HG02981 (cell line): ENCODE measurements around the gene LLCFC1.

Source experiments
- ATAC-seq: cut with Tn5 transposase; IDR thresholded peaks from one replicate; pipeline ENCODE4 v1.9.1; 2021; ENCODE audit warnings: mild to moderate bottlenecking, moderate library complexity; ENCODE audit not compliant: unreplicated experiment

Gene LLCFC1

DNA sequence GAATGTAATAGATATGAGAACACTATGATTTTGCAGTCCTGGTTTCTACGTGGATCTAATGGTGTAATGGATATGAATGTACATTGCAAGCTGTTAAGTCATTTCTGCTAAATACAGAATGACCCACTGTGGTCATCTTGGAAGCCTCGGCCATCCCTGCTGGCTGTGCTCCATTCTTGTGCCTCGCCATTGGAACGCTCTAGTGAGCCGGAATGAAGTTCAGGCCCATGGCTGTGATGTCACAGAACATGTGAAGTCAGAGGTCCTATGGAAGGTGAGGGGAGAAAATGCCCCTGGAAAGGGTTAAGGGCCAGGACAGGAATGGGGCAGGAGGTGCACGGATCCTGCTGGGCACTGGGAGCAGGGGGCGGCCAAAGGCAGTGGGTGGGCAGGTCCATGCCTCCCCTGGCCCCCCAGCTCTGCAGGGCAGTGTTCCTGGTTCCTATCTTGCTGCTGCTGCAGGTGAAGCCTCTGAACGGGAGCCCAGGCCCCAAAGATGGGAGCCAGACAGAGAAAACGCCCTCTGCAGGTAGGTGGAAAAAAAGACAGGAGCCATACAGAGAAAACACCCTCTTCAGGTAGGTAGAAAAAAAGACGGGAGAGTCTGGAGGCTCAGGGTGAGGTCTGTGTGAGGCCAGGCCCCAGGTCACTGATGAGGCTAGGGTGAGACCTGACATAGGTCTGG is at the start of gene LLCFC1:
LLCFC1 (plus strand) TSS at position 259 of the 685 bp plus-strand sequence; CDS start at position 397, 138 bp downstream.
- ATAC-seq, result no peak

DNA sequence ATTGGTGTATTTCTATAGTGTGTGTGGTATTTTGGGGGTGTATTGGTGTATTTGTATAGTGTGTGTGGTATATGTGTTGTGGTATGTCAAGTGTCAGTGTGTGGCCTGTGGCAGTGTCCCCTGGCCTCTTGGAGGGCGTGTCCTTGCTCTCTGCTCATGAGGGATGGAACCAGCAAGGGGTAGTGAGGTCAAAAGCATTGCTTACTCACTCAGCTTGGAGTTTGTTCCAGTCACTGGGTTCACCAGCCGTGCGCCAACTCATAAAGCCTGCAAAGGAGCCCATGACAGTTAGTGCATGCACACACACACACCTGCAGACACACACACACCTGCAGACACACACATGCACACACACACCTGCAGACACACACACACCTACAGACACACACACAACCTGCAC is 49.5 kb upstream of the LLCFC1 start:
- ATAC-seq, result no peak

DNA sequence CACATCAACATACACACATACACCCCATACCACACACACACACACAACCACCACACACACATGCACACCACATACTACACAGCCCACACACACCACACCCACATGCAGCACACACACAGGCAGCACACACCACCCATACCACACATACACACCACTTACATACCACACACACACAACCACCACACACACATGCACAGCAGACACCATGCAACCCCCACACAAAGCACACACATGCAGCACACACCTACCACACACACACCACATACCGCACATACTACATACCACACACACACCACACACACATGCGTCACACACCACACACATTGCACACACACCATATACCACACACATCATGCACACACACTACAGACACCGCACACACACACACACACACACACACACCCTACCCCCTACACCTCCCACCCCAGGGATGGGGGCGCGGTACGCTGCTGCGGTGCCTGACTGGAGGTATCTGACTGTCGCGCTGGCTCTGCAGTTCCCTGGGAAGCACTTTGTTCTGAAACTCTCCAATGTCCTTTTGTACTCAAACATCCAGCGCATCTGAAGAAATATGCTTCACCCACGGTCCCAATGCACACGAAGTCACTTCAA is 48.3 kb upstream of the LLCFC1 start:
- no peak for ATAC-seq

DNA sequence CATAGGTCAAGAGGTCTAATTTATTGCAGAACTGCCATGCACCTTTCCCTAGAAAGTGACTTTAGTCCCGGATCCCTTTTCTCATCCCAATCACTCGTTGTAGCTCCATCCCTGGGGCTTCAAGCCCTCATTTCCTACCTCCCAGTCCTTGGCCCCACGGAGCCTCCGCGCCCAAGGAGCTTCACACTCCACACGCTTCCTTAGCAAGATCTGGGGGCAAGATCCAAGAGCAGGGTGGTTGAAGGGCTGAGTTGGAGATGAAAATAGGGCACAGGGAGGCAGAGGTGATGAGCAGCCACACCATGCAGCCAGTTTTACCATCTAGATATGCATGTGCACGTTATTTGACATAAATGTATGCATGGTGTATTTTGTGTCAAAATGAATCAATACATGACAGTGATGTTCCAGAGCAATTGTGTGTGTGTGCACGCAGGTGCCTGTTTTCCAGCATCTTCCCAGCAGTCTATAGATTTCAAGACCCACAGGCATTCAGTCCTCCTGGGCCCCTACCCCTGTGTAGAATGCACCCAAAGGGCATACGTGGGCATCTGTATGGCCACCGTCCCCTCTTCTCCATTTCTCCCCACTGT is 47.7 kb upstream of the LLCFC1 start:
- ATAC-seq, result no peak

DNA sequence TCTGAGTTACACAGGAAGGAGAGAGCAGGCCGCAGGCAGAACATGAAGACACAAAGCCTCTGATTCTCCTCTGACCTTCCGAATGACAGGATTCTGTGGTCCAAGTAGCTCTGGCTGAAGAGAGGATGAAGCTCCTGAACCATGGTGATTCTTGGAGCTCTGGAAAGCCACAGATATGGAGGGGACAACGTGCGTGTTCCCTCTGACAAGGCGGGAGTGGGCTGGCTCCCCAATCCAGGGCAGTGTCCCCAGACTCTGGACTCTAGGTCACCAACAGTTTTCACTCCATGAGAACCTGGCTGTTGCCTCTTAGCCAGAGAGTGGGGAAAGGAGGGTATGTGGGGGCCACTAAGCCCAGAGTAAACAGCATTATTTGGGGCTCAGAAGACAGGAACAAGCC is 46.3 kb upstream of the LLCFC1 start:
- ATAC-seq, result no peak

DNA sequence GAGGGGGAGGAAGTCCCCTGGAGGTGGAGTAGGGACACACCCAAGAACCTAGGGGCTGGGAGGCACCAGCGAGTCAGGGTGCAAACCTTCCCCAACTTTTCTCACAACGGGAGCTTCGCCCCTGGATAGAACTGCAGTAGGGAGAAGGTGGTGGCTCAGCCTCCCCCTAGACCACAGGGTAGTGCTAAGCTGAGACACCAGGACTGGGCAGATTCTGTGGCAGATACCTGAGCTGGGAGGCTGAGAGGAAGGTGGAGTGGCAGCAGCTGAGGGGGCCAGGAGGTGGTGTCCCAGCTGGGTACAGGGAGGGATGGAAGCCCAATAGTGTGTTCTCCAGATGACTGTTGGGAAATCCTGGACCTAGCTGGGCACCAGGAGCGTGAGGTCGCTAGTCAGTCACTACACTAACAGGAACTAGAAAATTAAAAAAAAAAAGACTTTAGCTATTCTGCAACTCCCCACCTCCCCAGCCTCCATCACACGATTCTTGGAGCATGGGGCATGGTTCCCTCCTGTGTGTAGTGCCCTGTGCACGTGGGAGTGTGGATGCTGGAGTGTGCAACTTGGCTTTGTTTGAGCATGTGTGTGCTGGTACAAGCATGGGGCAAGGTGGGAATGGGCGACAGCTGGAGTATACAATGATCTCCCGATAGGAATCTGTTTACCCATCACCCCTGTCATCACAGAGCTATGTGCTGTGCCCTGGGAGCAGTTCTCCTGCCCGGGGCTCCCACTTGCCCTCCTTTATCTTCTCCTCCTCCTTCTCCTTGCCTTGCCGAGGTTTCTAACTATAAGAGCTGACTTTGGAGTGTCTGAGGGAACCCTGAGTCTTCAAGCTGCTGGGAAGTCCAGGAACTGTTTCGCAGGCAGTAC is 44.9 kb upstream of the LLCFC1 start:
- no peak for ATAC-seq

DNA sequence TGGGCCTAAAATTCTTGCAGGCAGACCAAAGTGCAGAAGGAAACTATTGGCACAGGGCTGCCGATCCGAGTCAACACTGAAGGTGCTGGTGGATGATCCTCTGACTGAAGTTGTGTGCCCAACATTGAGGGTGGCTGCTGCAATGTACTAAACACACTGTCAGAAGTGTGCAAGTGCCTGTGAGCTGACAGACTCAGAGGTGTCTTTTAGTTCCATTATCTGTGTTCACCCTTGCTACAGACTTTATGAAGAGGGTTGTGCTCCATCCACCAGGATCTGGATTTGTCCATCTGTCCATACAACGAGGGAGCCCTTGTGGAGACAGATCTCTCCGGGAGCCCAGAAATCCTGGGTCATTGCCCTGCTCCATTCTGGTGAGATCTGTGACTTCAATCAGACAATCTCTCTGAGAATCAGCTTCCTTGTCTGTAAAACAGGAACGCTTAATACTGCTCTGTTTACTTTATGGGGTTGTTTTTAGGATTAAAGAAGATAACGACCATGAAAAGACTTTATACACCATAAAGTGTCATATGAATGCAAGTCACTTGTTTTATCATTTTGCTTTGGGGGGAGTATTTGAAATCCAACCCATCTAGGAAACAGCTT is 44.2 kb upstream of the LLCFC1 start:
- ATAC-seq, result no peak

DNA sequence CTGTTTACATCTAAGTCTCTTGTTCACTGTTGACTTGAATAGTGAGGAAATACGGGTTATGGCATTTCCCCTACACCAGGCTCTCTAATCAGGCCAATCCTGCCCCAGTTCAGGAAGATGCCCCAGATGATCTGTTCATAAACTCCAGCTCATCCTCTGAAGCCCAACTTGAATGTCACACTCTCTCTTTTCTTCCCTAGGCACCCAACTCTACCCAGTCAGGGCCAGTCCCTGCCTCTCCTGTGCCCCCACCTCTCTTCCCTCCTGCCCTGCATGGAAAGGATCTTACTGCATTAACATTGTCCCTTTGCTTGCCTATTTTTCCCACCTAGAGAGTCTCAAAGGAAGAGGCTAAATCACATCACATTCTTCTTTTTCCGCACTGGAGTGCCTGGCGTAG is 43.1 kb upstream of the LLCFC1 start:
- no peak for ATAC-seq

DNA sequence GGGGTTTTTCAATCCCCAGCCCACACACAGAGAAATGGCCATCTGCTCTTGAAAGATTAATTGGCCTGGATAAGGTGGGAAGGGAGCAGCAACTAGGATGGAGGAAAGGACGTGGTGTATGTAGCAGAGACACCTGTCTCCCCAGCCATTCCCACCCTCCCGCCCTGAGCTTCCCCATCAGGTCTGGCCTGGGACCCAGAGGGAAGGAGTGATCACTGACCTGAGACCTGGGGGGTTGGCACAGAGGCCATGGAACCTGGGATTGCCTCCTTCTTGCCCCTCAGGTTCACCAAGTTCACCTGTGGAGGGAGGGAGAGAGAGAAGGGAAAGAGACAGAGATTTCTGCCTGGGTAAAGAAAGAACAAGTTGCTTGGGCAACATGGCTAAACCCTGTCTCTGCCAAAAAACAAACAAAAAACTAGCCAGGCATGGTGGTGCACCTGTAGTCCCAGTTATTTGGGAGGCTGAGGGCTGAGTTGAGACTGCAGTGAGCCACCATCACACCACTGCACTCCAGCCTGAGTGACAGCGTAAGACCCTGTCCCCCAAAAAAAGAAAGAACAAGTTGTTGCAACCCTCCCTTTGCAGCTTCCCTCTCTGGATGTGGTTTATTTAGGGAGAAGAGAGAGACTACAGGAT is 42.4 kb upstream of the LLCFC1 start:
- ATAC-seq, result no peak

DNA sequence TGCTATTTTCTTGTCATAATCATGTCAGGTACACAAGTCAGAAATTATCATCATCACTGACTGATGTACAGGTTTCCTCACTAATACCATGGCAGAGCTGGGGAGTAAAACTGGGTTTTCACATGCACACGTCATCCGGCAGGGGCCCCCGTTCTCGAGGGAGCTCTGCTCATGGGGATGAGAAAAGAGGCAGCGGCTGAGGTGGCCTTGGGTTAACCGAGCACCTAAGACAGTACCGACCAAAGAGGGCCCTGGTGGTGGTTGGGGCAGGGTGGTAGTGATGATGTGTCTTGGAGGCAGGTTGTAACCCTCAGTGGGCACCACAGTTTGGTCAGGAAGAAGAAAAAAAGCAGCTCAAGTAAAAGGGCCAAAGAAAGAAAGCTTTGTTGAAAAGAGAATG is 41.6 kb upstream of the LLCFC1 start:
- no peak for ATAC-seq

DNA sequence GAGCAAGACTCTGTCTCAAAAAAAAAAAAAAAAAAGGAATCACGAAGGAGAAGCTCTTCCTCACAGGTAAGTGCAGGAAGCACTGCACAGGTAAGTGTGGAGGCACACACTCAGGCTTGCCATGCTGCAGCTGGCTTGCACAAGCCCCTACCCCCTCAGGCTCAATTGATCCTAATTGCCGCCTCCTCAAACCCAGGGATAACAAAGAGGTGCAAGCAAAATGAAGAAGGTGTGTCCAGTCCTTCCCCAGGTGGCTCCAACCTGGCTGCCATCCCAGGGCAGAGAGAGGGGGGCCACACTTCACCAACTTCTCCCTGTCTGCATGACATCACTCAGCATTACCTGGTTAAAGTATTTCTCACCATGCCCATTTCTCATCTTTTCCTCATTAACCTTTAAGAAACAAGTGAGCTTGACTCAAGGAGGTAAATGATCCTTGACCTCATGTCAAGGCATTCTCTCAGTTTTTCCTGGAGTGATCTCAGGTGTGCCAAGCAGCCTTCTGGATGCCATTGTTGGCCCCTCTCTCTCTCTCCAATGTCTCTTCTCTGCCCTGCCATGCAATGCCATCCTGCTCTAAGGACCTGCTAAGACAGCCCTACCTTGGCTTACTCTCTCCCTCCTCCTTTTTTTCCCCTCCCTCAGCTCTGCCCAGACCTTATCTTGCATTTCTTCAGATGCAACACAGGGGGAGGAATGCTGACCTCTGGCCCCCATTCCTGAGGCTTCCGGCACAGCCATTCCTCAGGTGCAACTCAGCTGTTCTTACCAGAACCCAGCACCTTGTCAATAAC is 40.7 kb upstream of the LLCFC1 start:
- ATAC-seq, result no peak

DNA sequence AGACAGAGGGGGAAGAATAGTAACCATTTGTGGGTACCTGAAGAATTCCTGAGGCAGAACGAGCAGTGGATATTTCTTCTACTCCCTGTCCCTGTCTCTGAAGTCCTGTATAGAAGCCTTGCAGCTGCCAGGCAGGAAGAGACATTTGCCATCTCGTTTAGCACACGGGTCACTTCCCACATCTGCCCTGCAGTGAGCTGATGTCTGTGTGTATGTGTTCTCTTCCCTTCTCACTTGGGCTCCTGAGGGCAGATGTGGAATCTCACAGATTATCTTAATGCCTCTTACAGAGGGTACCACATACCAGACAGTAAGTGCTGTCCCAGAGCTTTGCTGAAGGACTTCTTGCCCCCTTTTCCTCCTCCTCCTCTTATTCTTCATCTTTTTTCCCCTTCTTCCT is 39.6 kb upstream of the LLCFC1 start:
- ATAC-seq, result no peak

DNA sequence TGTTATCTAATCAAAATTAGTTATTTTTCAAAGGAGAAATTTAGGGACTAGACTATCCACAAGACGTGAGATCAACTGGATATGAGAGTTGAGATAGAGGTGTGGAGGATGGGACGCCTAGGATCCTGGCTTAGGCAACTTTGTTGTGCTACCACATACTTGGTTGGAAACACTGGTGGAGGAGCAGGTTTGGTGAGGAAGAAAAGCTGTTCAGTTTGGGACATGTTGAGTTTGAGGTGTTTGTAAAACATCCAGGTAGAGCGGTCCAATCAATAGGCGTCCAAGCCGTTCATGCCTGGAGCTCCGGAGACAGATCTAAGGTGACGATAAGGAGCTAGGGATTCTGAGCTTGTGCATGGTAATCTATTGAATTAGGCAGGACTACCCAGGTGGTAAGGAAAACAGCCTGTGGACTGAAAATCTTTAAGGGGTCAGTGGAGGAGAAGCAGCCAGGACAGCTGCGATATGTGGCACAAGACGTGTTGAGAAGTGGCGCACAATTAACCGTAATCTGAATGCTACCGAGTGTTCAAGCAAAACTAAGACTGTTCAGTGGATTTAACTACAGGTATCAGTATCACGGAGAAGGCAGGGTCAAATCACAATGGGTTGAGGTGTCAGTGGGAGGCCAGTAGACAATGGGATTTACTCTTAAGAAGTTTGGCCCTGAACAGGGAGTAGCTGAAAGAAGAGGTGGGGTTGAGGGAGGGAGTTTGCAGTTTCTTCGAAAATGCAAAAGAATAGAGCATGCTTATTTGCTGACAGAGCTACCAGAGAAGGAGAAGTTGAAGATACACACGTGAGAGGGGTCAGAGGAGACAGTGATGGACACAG is 37.6 kb upstream of the LLCFC1 start:
- no peak for ATAC-seq

DNA sequence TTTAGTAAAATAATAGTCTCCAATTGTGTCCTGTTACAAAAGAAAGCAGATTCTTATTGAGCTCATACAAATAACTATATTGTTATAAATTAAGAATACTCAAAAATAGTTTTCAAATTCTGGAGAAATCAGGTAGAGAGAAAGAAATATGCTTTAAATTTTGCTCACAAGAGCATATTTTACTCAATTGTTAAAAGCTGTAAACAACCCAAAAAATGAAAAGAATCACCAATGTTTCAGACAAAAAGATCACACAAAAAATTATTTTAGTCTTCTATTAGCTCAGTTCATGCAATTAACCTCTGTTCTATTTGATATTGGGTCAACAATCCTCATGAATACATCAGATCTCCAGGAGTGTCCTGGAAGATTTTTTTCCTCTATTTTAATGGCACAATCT is 35.2 kb upstream of the LLCFC1 start:
- no peak for ATAC-seq

DNA sequence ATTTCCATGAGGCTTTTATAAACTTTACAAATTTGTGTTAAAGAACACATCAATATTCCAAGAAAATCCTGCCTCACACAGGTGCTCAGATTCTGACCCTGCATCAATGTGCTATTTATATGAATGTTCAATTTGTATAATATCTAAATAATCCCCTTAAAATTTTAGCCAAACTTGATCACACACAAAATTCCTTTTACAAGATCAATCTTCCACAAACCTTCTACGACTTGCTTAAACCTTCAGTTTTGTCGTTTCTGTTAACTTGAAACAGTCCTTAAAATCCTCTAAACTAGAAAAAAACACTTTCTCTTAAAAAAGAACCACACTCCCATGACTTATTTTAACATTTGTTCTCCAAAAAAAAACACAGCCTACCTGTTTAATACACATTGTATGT is 33.5 kb upstream of the LLCFC1 start:
- ATAC-seq, result no peak

DNA sequence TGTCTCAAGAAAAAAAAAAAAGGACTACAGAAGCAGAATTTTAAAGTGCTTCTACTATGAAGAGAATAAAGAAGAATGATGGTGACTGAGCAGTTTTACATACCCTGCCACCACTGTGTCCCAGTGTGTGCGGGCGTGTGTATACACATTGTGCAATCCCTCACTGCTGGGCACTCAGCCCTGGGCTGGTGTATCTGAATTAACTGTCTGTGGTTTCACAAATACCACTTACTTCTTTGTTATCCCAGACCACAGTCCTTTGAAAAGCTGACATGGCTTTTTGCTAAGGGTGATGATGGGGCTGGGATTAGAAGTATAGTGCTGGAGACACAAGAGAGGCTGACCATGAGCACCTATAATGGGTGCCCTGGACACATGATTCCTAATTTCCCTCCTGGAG is 32.6 kb upstream of the LLCFC1 start:
- no peak for ATAC-seq

DNA sequence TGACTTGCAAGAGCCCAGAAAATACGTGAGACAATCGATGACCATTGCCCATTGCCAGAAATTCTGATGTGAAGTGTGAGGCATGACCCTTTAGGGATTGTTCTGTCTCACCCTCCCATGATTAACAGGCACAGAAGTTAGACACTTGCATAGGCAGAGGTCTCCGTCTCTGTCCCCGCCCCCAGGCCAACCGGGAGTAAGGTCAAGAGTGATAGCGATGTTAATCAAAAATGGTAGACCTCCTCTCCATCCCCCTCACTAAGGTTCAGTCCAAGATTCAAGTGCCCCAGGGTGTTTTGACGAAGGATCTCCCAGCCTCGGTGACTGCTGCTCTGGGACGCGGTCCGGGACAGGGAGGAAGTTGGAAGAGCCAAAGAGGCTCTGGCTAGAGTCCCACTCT is 31.0 kb upstream of the LLCFC1 start:
- ATAC-seq, result no peak

DNA sequence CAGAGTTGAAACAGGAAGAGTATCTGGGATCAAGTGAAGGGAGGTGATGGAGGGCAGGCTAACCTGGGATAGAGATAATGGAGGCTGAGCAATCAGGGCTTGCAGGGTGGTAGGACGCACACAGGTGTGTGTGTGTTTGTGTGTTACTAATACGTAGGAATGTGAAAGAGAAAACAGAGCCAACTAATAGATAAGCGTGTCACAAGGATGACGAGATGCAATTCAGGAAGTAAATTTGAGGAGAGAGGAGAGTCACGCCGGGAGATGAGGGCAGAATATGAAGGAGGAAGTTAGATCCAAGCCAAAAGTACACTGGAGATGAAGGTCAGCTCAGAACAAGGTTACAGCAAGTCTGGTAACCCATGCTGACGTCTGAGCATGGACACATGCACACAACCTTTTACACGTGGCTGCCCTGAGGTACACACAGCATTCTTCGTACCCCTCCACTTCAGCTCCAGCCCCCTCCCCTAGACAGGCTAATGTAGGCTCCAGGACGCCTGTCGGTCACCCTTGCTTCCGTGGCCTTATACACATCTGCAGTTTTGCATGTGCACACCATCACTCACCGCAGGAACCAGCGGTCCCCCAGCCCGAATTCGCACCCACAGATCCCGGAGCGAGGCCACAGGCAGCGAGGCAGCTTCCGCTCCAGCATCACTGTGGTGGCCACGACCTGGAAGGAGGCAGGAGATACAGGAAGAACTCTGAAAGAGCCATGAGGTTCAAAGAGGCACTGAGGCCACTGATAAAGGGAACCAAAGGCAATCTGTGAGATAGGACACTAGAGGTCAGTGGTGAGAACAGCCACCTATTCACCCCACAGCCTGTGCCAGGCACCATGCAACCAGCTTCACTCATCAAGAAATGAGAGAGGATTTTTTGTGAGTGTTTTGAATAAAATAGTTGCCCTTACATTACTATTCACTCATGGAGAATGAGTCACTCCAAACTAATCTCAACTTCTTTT is 30.1 kb upstream of the LLCFC1 start:
- ATAC-seq, result no peak
